Gastrocnemius medialis (tissue), 4 donors: Measurements from ENCODE around the gene CKAP4.

ENCODE experiments used
- POLR2A ChIP-seq, 2 donors: fragments of 450-650 bp; IDR thresholded peaks; one replicate each; pipeline ENCODE4 v1.6.1; 2017; ENCODE audit warnings: antibody characterized with exemption in 2 of 2, mild to moderate bottlenecking in 2 of 2, moderate library complexity in 2 of 2
- TF ChIP-seq, protein P1 (sequence below), 5 experiments: fragments of 450-650 bp in 3 of 5; fragments of 200-600 bp in 2 of 5; sonication (generic) in 2 of 5; IDR thresholded peaks in 4 of 5; conservative IDR thresholded peaks in 1 of 5; 1 replicate in 4 of 5; 2 replicates in 1 of 5; pipeline ENCODE4 v1.5.1; 2016 to 2019; ENCODE audit warnings: antibody characterized with exemption in 5 of 5, mild to moderate bottlenecking in 3 of 5, moderate library complexity in 3 of 5

DNA sequence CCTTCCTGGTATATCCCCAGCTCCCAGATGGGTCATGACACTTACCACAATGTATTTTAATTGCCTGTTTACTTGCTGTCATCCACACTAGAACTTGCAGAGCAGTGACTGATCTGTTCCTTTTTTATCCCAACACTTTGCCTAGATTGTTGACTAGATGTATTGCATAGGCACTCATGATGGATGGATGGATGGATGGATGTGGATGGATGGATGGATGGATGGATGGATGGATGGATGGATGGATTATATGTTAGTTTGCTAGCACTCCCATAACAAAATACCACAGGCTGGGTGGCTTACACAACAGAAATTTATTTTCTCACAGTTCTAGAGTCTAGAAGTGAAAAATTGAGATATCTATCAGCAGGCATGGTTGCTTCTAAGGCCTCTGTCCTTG, 8.7 kb upstream of the CKAP4 start:
- TF ChIP-seq POLR2A (IDR thresholded peaks at IDR 0.05), result no peak
- TF ChIP-seq, protein P1, sequence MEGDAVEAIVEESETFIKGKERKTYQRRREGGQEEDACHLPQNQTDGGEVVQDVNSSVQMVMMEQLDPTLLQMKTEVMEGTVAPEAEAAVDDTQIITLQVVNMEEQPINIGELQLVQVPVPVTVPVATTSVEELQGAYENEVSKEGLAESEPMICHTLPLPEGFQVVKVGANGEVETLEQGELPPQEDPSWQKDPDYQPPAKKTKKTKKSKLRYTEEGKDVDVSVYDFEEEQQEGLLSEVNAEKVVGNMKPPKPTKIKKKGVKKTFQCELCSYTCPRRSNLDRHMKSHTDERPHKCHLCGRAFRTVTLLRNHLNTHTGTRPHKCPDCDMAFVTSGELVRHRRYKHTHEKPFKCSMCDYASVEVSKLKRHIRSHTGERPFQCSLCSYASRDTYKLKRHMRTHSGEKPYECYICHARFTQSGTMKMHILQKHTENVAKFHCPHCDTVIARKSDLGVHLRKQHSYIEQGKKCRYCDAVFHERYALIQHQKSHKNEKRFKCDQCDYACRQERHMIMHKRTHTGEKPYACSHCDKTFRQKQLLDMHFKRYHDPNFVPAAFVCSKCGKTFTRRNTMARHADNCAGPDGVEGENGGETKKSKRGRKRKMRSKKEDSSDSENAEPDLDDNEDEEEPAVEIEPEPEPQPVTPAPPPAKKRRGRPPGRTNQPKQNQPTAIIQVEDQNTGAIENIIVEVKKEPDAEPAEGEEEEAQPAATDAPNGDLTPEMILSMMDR (IDR thresholded peaks at IDR 0.05 in 4 of 5, conservative IDR thresholded peaks at IDR 0.05 in 1 of 5), result no peak
